Measurements from ENCODE around the gene FGR.

FGR gene

GRCh38 chr1:27585684-27586083 lies 49.3 kb downstream of the FGR start:
- DNase-seq, result no peak

GRCh38 chr1:27584453-27584852 lies 50.5 kb downstream of the FGR start:
- no peak for DNase-seq

- DNase-seq, result no peak
Observed at GRCh38 chr1:27583479-27583878, 51.5 kb downstream of the FGR start.

- peak in 1 of 3 donors; percentile 39 for DNase-seq
Observed at GRCh38 chr1:27581823-27582243, 53.2 kb downstream of the FGR start.

- no peak for DNase-seq
Observed at GRCh38 chr1:27577504-27578188, 57.3 kb downstream of the FGR start.

- DNase-seq, result no peak
Observed at GRCh38 chr1:27576806-27577227, 58.2 kb downstream of the FGR start.

GRCh38 chr1:27575840-27576331 lies 59.1 kb downstream of the FGR start:
- no peak for DNase-seq

GRCh38 chr1:27574871-27575831 lies 59.8 kb downstream of the FGR start:
- peak; percentile 27 to 65 (median 42) for DNase-seq

- DNase-seq, result no peak
Observed at GRCh38 chr1:27574001-27574781, 60.8 kb downstream of the FGR start.

GRCh38 chr1:27572679-27573426 lies 62.1 kb downstream of the FGR start:
- no peak for DNase-seq

GRCh38 chr1:27572019-27572678 lies 62.8 kb downstream of the FGR start:
- DNase-seq, result no peak

GRCh38 chr1:27571439-27572018 lies 63.5 kb downstream of the FGR start:
- no peak for DNase-seq

GRCh38 chr1:27570784-27571183 lies 64.2 kb downstream of the FGR start:
- no peak for DNase-seq

- no peak for DNase-seq
Observed at GRCh38 chr1:27570356-27570755, 64.6 kb downstream of the FGR start.

GRCh38 chr1:27569506-27570291 lies 65.3 kb downstream of the FGR start:
- DNase-seq, result no peak

- DNase-seq, result no peak
Observed at GRCh38 chr1:27569088-27569460, 65.9 kb downstream of the FGR start.

GRCh38 chr1:27568300-27569087 lies 66.5 kb downstream of the FGR start:
- peak; percentile 86 to 96 (median 90) for DNase-seq

- no peak for DNase-seq
Observed at GRCh38 chr1:27567971-27568299, 67.0 kb downstream of the FGR start.

- no peak for DNase-seq
Observed at GRCh38 chr1:27567146-27567526, 67.8 kb downstream of the FGR start.
